ENCODE data around the gene ABHD18.
"Not testable (repeated sequence)": the region's sequence is repeated elsewhere in the genome, so short reads cannot be mapped to it uniquely, and the experiment has no call there.

ABHD18 gene

GRCh38 chr4:127965062-127965802, at the start of gene ABHD18, which contains the start of gene MFSD8:
Gene ABHD18 (plus strand): TSS chr4:127965406. CDS start chr4:127982956, 17,550 bp downstream.
Gene MFSD8 (minus strand): TSS chr4:127965173. CDS start chr4:127965133, 40 bp downstream.
- DNase-seq = peak; percentile 91

GRCh38 chr4:127916512-127916911, 48.7 kb upstream of the ABHD18 start:
- no peak for DNase-seq

GRCh38 chr4:127917151-127917550, 48.1 kb upstream of the ABHD18 start:
- DNase-seq = no peak

- no peak for DNase-seq
Observed at GRCh38 chr4:127920521-127920920, 44.7 kb upstream of the ABHD18 start.

GRCh38 chr4:127922226-127922625, 43.0 kb upstream of the ABHD18 start:
- no peak for DNase-seq

GRCh38 chr4:127925720-127926119, 39.5 kb upstream of the ABHD18 start:
- not testable (repeated sequence) for DNase-seq

GRCh38 chr4:127930175-127930574, 35.0 kb upstream of the ABHD18 start:
- no peak for DNase-seq

- DNase-seq = not testable (repeated sequence)
Observed at GRCh38 chr4:127931836-127932235, 33.4 kb upstream of the ABHD18 start.

GRCh38 chr4:127936974-127937373, 28.2 kb upstream of the ABHD18 start:
- no peak for DNase-seq

GRCh38 chr4:127957105-127957504, 8.1 kb upstream of the ABHD18 start:
- no peak for DNase-seq

GRCh38 chr4:127959794-127960193, 5.4 kb upstream of the ABHD18 start:
- DNase-seq = no peak

GRCh38 chr4:127963633-127964398, 1.4 kb upstream of the ABHD18 start:
- DNase-seq = not testable (repeated sequence)

- not testable (repeated sequence) for DNase-seq
Observed at GRCh38 chr4:127964426-127965061, 662 bp upstream of the ABHD18 start.

GRCh38 chr4:127965803-127966175, 583 bp downstream of the ABHD18 start:
- DNase-seq = no peak

- no peak for DNase-seq
Observed at GRCh38 chr4:127967141-127967775, 2.1 kb downstream of the ABHD18 start.

GRCh38 chr4:127968586-127968985, 3.4 kb downstream of the ABHD18 start:
- DNase-seq = no peak

GRCh38 chr4:127970925-127971324, 5.7 kb downstream of the ABHD18 start:
- DNase-seq = not testable (repeated sequence)

GRCh38 chr4:127975121-127975770, 10.0 kb downstream of the ABHD18 start:
- DNase-seq = no peak

GRCh38 chr4:127978930-127979329, 13.7 kb downstream of the ABHD18 start:
- no peak for DNase-seq

- DNase-seq = no peak
Observed at GRCh38 chr4:127982445-127982844, 17.2 kb downstream of the ABHD18 start.

- DNase-seq = no peak
Observed at GRCh38 chr4:127985989-127986388, 20.8 kb downstream of the ABHD18 start.

GRCh38 chr4:127988638-127989037, 23.4 kb downstream of the ABHD18 start:
- DNase-seq = no peak

- DNase-seq = no peak
Observed at GRCh38 chr4:127993151-127993550, 27.9 kb downstream of the ABHD18 start.
